BE2C (cell line): ENCODE data around the gene MAN2A1.

Source experiments
- DNase-seq: peaks from one replicate; pipeline ENCODE4 v3.0.0-alpha.2; 2020
- H3K27me3 ChIP-seq: fragments of 250-450 bp; sonication (Bioruptor Pico); 2 replicates; pipeline ENCODE4 v1.5.1; 2020; ENCODE audit warnings: mild to moderate bottlenecking
- H3K36me3 ChIP-seq: fragments of 250-450 bp; sonication (Bioruptor Pico); 2 replicates; pipeline ENCODE4 v1.5.1; 2020; ENCODE audit warnings: mild to moderate bottlenecking
- H3K4me1 ChIP-seq: fragments of 250-450 bp; sonication (Bioruptor Pico); 2 replicates; pipeline ENCODE4 v1.5.1; 2020
- H3K4me3 ChIP-seq: 2 replicates; pipeline ENCODE4 v1.5.1; 2011; ENCODE audit warnings: low read depth, low read length
- H3K9me3 ChIP-seq: fragments of 250-450 bp; sonication (Bioruptor Pico); 2 replicates; pipeline ENCODE4 v1.5.1; 2020
- CTCF ChIP-seq: IDR thresholded peaks from 2 replicates; pipeline ENCODE4 v1.5.1; 2012; ENCODE audit warnings: mild to moderate bottlenecking, low read depth, low read length

MAN2A1 gene

GRCh38 chr5:109767184-109767995, 77.7 kb downstream of the MAN2A1 start:
- Histone ChIP-seq H3K27me3 (no peaks in the 10 kb centered on the region), H3K4me1 (no peaks in the 10 kb centered on the region), H3K4me3 (no peak overlapping the region), H3K9me3 (no peaks in the 10 kb centered on the region), H3K36me3 (no peaks in the 10 kb centered on the region)
- no peak for DNase-seq
- TF ChIP-seq CTCF, result no peak

GRCh38 chr5:109767997-109768396, 78.3 kb downstream of the MAN2A1 start:
- no peak for DNase-seq
- no peak overlapping the region for H3K4me3 ChIP-seq
- no peaks in the 10 kb centered on the region for H3K36me3 ChIP-seq
- no peaks in the 10 kb centered on the region for H3K9me3 ChIP-seq
- TF ChIP-seq CTCF, result no peak
- H3K4me1 ChIP-seq, result no peaks in the 10 kb centered on the region
- no peaks in the 10 kb centered on the region for H3K27me3 ChIP-seq

- Histone ChIP-seq H3K4me3 (no peak overlapping the region), H3K4me1 (no peaks in the 10 kb centered on the region), H3K27me3 (no peaks in the 10 kb centered on the region), H3K9me3 (no peaks in the 10 kb centered on the region), H3K36me3 (no peaks in the 10 kb centered on the region)
- DNase-seq, result no peak
- no peak for TF ChIP-seq CTCF
These were observed 80.0 kb downstream of the MAN2A1 start for GRCh38 chr5:109769597-109770291.

GRCh38 chr5:109775130-109775529, 85.4 kb downstream of the MAN2A1 start:
- DNase-seq, result no peak
- no peak for TF ChIP-seq CTCF
- Histone ChIP-seq H3K4me3 (no peak overlapping the region), H3K9me3 (no peaks in the 10 kb centered on the region), H3K36me3 (no peaks in the 10 kb centered on the region), H3K27me3 (no peaks in the 10 kb centered on the region), H3K4me1 (no peaks in the 10 kb centered on the region)

- Histone ChIP-seq H3K36me3 (no peaks in the 10 kb centered on the region), H3K4me3 (no peak overlapping the region), H3K9me3 (no peaks in the 10 kb centered on the region), H3K4me1 (no peaks in the 10 kb centered on the region), H3K27me3 (no peaks in the 10 kb centered on the region)
- DNase-seq, result no peak
- no peak for TF ChIP-seq CTCF
These were observed 89.5 kb downstream of the MAN2A1 start for GRCh38 chr5:109779036-109779735.

GRCh38 chr5:109784687-109785086, 95.0 kb downstream of the MAN2A1 start:
- no peaks in the 10 kb centered on the region; the same call in 1 of the 2 replicates for H3K4me1 ChIP-seq
- H3K36me3 ChIP-seq, result no peaks in the 10 kb centered on the region
- H3K9me3 ChIP-seq, result no peaks in the 10 kb centered on the region
- no peaks in the 10 kb centered on the region for H3K27me3 ChIP-seq
- H3K4me3 ChIP-seq, result no peak overlapping the region
- DNase-seq, result no peak
- no peak for TF ChIP-seq CTCF
